Glutamatergic neuron (in vitro differentiated cells): Measurements from ENCODE around the gene GEMIN4. TPM values are rescaled to one million over a fixed set of nuclear protein-coding genes. Genes with fewer than 3 reads are reported as not detected.
"Not testable (repeated sequence)": the region's sequence is repeated elsewhere in the genome, so short reads cannot be mapped to it uniquely, and the experiment has no call there.

Experiments used
- DNase-seq: peaks from one replicate; pipeline ENCODE4 v3.0.0; 2022
- H3K27ac Mint-ChIP-seq: one replicate; pipeline ENCODE4 v1.8.0; 2020; ENCODE audit warnings: mild to moderate bottlenecking, mixed read lengths, inconsistent platforms; ENCODE audit not compliant: unreplicated experiment
- H3K27me3 Mint-ChIP-seq: one replicate; pipeline ENCODE4 v1.8.0; 2020; ENCODE audit warnings: mild to moderate bottlenecking, moderate library complexity, mixed read lengths, inconsistent platforms; ENCODE audit not compliant: unreplicated experiment
- H3K36me3 Mint-ChIP-seq: one replicate; pipeline ENCODE4 v1.8.0; 2020; ENCODE audit warnings: mild to moderate bottlenecking, mixed read lengths, inconsistent platforms; ENCODE audit not compliant: unreplicated experiment
- H3K4me1 Mint-ChIP-seq: one replicate; pipeline ENCODE4 v1.8.0; 2020; ENCODE audit warnings: mild to moderate bottlenecking, low read depth, mixed read lengths, inconsistent platforms; ENCODE audit not compliant: unreplicated experiment
- H3K4me3 Mint-ChIP-seq: one replicate; pipeline ENCODE4 v1.8.0; 2020; ENCODE audit warnings: mild to moderate bottlenecking, mixed read lengths, inconsistent platforms; ENCODE audit not compliant: unreplicated experiment
- H3K9me3 Mint-ChIP-seq: one replicate; pipeline ENCODE4 v1.8.0; 2020; ENCODE audit warnings: mild to moderate bottlenecking, moderate library complexity, mixed read lengths, inconsistent platforms; ENCODE audit not compliant: unreplicated experiment
- CTCF ChIP-seq: fragments of 200-600 bp; sonication (generic); IDR thresholded peaks from one replicate; pipeline ENCODE4 v1.5.0; 2021; ENCODE audit not compliant: partially characterized antibody, unreplicated experiment
- total RNA-seq: library from RNA; stranded (reverse); fragmentation: NEBNext Ultra II Directional; extraction: Animal tissue kit (Norgen Biotek cat#: 25700); gene quantifications from one replicate; pipeline ENCODE4 v1.2.1, GENCODE V29; 2021; ENCODE audit not compliant: unreplicated experiment

GEMIN4 gene
- total RNA-seq, 1 donor from 2014 or later: 19.9 TPM

- H3K4me3 Mint-ChIP-seq: no peak overlapping the region
- no peak overlapping the region for H3K27ac Mint-ChIP-seq
- peaks cover 22% of the 10 kb centered on the region for H3K9me3 Mint-ChIP-seq
- H3K36me3 Mint-ChIP-seq: peaks cover 4% of the 10 kb centered on the region
- DNase-seq: no peak
- no peak for TF ChIP-seq CTCF
- H3K4me1 Mint-ChIP-seq: peaks cover 17% of the 10 kb centered on the region
- H3K27me3 Mint-ChIP-seq: peaks cover 4% of the 10 kb centered on the region
Observed at GRCh38 chr17:787641-788221, 35.7 kb upstream of the GEMIN4 start.

DNA sequence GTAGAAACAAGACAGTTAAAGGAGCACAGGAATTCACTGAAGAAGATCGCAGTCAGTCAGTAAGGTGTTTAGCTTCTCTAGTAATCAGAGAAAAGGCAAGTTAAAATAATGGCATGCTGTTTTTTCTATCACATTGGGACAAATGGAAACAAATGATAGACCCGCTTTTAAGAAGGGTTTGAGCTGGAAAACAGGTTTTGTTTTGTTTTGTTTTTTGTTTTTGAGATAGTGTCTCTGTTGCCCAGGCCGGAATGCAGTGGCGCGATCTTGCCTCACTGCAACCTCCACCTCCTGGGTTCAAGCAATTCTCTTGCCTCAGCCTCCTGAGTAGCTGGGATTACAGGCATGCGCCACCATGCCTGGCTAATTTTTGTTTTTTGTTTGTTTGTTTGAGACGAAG is 33.8 kb upstream of the GEMIN4 start:
- not testable (repeated sequence) for H3K27me3 Mint-ChIP-seq, H3K4me1 Mint-ChIP-seq, H3K4me3 Mint-ChIP-seq, DNase-seq, H3K36me3 Mint-ChIP-seq, H3K27ac Mint-ChIP-seq
- peaks cover 24% of the 10 kb centered on the region for H3K9me3 Mint-ChIP-seq

- peaks cover 4% of the 10 kb centered on the region for H3K36me3 Mint-ChIP-seq
- H3K27ac Mint-ChIP-seq: no peak overlapping the region
- H3K27me3 Mint-ChIP-seq: peaks cover 6% of the 10 kb centered on the region
- no peak for DNase-seq
- H3K4me1 Mint-ChIP-seq: peaks cover 6% of the 10 kb centered on the region
- H3K9me3 Mint-ChIP-seq: peaks cover 18% of the 10 kb centered on the region
- H3K4me3 Mint-ChIP-seq: peak overlapping the region; percentile 26
- TF ChIP-seq CTCF: no peak
Observed at GRCh38 chr17:784143-784542, 32.1 kb upstream of the GEMIN4 start.

GRCh38 chr17:781805-782731 is 30.0 kb upstream of the GEMIN4 start, which contains the start of the genes GLOD4 and MRM3:
TSS of gene GLOD4 (minus strand) at chr17:782280. CDS start at chr17:782255, 25 bp downstream.
TSS of gene MRM3 (plus strand) at chr17:782353. CDS start at chr17:782379, 26 bp downstream.
- Mint-ChIP-seq H3K4me3 (peak within 1 kb of the TSS; percentile 96), H3K4me1 (peaks cover 6% of the 10 kb centered on the region)
- peak; percentile 34 for TF ChIP-seq CTCF

DNA sequence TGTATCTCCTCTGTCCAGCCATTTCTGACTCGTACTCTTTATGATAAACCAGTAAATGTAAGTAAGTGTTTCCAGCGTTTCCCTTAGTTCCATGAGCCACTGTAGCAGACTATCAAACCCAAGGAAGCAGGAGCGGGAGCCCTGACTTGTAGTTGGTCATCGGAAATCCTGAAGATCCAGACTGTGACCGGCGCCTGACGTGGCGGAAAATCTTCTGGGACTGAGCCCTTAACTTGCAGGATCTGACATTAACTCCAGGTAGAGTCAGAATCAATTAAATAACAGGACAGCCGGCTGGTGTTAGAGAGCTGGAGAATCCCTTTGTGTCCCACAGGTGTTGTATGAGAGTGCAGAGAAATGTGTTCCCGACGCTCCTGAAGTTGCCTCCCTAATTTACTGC is 26.0 kb upstream of the GEMIN4 start:
- no peak for DNase-seq
- Mint-ChIP-seq H3K4me3 (no peak overlapping the region), H3K36me3 (no peaks in the 10 kb centered on the region), H3K9me3 (peaks cover 24% of the 10 kb centered on the region), H3K27me3 (peaks cover 12% of the 10 kb centered on the region), H3K4me1 (peaks cover 24% of the 10 kb centered on the region), H3K27ac (no peak overlapping the region)
- no peak for TF ChIP-seq CTCF

More at GRCh38 chr17:781805-782731, 30.0 kb upstream of the GEMIN4 start, which contains the start of the genes GLOD4 and MRM3:
- H3K27ac Mint-ChIP-seq: peak within 1 kb of the TSS; percentile 88
- H3K36me3 Mint-ChIP-seq: peaks cover under 1% of the 10 kb centered on the region
- DNase-seq: peak; percentile 96
- H3K9me3 Mint-ChIP-seq: peaks cover 18% of the 10 kb centered on the region
- peaks cover 6% of the 10 kb centered on the region for H3K27me3 Mint-ChIP-seq
